Bone marrow (tissue), 2 donors: Measurements from ENCODE around the gene TEDC1.

Experiments
- DNase-seq, 2 donors: peaks; one replicate each; lab custom pipeline; 2025; lab: John Stamatoyannopoulos, UW

Gene TEDC1

GRCh38 chr14:105526776-105527380, 35.8 kb downstream of the TEDC1 start:
- DNase-seq, result no peak

- no peak for DNase-seq
These were observed 36.4 kb downstream of the TEDC1 start for GRCh38 chr14:105527381-105527825.

GRCh38 chr14:105527826-105528585, 37.0 kb downstream of the TEDC1 start:
- DNase-seq, result peak; percentile 23 to 60

GRCh38 chr14:105528586-105529318, 37.7 kb downstream of the TEDC1 start:
- no peak for DNase-seq

GRCh38 chr14:105529319-105529568, 38.2 kb downstream of the TEDC1 start:
- no peak for DNase-seq

GRCh38 chr14:105529569-105530284, 38.7 kb downstream of the TEDC1 start:
- DNase-seq, result no peak

- DNase-seq, result no peak
These were observed 39.4 kb downstream of the TEDC1 start for GRCh38 chr14:105530285-105531087.

- DNase-seq, result no peak
These were observed 40.2 kb downstream of the TEDC1 start for GRCh38 chr14:105531088-105531893.

GRCh38 chr14:105531894-105532623, 41.0 kb downstream of the TEDC1 start:
- no peak for DNase-seq

GRCh38 chr14:105532735-105533141, 41.7 kb downstream of the TEDC1 start:
- DNase-seq, result no peak

- DNase-seq, result no peak
These were observed 42.3 kb downstream of the TEDC1 start for GRCh38 chr14:105533391-105533790.

- DNase-seq, result no peak
These were observed 42.9 kb downstream of the TEDC1 start for GRCh38 chr14:105533811-105534498.

GRCh38 chr14:105534586-105534985, 43.5 kb downstream of the TEDC1 start:
- DNase-seq, result no peak

GRCh38 chr14:105536051-105536450, 45.0 kb downstream of the TEDC1 start:
- DNase-seq, result no peak

- DNase-seq, result no peak
These were observed 45.9 kb downstream of the TEDC1 start for GRCh38 chr14:105536691-105537579.

- no peak for DNase-seq
These were observed 46.8 kb downstream of the TEDC1 start for GRCh38 chr14:105537580-105538474.

- DNase-seq, result no peak
These were observed 47.5 kb downstream of the TEDC1 start for GRCh38 chr14:105538481-105539049.
